ENCODE measurements around the gene CARD14.

Gene CARD14

GRCh38 chr17:80169784-80170500, at the start of gene CARD14:
TSS of gene CARD14 (plus strand) at chr17:80170030. CDS start at chr17:80181439, 11,409 bp downstream.
- no peak for DNase-seq (ENCODE audit: low read depth, low spot score)

GRCh38 chr17:80122026-80122575, 47.7 kb upstream of the CARD14 start:
- no peak for DNase-seq (ENCODE audit: low read depth, low spot score)

- no peak for DNase-seq (ENCODE audit: low read depth, low spot score)
Observed at GRCh38 chr17:80122926-80123505, 46.8 kb upstream of the CARD14 start.

- DNase-seq (ENCODE audit: low read depth, low spot score): no peak
Observed at GRCh38 chr17:80123791-80124190, 46.0 kb upstream of the CARD14 start.

- no peak for DNase-seq (ENCODE audit: low read depth, low spot score)
Observed at GRCh38 chr17:80124351-80124981, 45.4 kb upstream of the CARD14 start.

- no peak for DNase-seq (ENCODE audit: low read depth, low spot score)
Observed at GRCh38 chr17:80125656-80126448, 44.0 kb upstream of the CARD14 start.

GRCh38 chr17:80126449-80126715, 43.4 kb upstream of the CARD14 start:
- DNase-seq (ENCODE audit: low read depth, low spot score): no peak

- DNase-seq (ENCODE audit: low read depth, low spot score): no peak
Observed at GRCh38 chr17:80129006-80129565, 40.7 kb upstream of the CARD14 start.

GRCh38 chr17:80130992-80131391, 38.8 kb upstream of the CARD14 start:
- DNase-seq (ENCODE audit: low read depth, low spot score): no peak

- no peak for DNase-seq (ENCODE audit: low read depth, low spot score)
Observed at GRCh38 chr17:80132906-80133625, 36.8 kb upstream of the CARD14 start.

GRCh38 chr17:80133626-80133970, 36.2 kb upstream of the CARD14 start:
- DNase-seq (ENCODE audit: low read depth, low spot score): no peak

GRCh38 chr17:80137131-80137530, 32.7 kb upstream of the CARD14 start:
- DNase-seq (ENCODE audit: low read depth, low spot score): no peak

- DNase-seq (ENCODE audit: low read depth, low spot score): no peak
Observed at GRCh38 chr17:80138856-80139426, 30.9 kb upstream of the CARD14 start.

- DNase-seq (ENCODE audit: low read depth, low spot score): no peak
Observed at GRCh38 chr17:80141463-80142165, 28.2 kb upstream of the CARD14 start.

- no peak for DNase-seq (ENCODE audit: low read depth, low spot score)
Observed at GRCh38 chr17:80142929-80143328, 26.9 kb upstream of the CARD14 start.

GRCh38 chr17:80145076-80146075, 24.5 kb upstream of the CARD14 start:
- no peak for DNase-seq (ENCODE audit: low read depth, low spot score)

- DNase-seq (ENCODE audit: low read depth, low spot score): no peak
Observed at GRCh38 chr17:80146121-80147034, 23.5 kb upstream of the CARD14 start.

Measured in brain pericyte (primary cell).